CD4-positive, alpha-beta memory T cell (primary cell): ENCODE measurements around the gene TM2D1. TPM values are rescaled to one million over a fixed set of nuclear protein-coding genes. Genes with fewer than 3 reads are reported as not detected.

Experiments
- polyA plus RNA-seq, 2 donors: library from polyadenylated mRNA; unstranded; fragments of 300-500 nt; fragmentation: Illumina TruSeq; gene quantifications; one replicate each; pipeline ENCODE4 v1.2.3, GENCODE V29; 2021
- total RNA-seq, 2 experiments: library from RNA; stranded (reverse); gene quantifications; one replicate each; pipeline ENCODE4 v1.2.3, GENCODE V29; 2021

Gene TM2D1
- total and polyA plus RNA-seq, 4 experiments from 2014 or later: 33.3 to 55.1 (median 44.8) TPM

Other genes starting within 250 kb of the TM2D1 start
- 10 to 100 TPM; 38.9 to 49.0 TPM for gene PATJ, start 17.3 kb upstream of the TM2D1 start, total RNA-seq
- 10 to 100 TPM; 10.1 to 37.1 TPM for gene PATJ, start 17.3 kb upstream of the TM2D1 start, polyA plus RNA-seq